ENCODE data around the gene PDE1A.

DNA sequence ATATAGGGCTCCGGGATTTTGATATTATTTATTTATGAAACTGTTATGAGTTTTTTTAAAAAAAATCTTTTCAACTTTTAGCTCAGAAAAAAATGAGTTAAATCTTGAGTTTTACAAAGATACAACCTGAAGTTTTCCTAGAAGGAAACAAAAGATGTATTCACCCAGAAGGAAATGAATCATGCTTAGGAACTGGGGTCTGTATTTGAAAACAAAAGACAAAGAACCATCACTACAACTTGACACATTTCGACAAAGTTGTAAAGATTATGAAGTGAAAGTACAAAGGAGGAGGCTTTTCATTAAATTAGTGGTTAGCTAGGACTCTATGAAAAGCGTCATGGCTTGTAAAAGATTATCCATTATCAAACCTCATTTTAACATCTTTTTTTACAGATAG, 143.3 kb downstream of the PDE1A start:
- TF ChIP-seq, protein P1, sequence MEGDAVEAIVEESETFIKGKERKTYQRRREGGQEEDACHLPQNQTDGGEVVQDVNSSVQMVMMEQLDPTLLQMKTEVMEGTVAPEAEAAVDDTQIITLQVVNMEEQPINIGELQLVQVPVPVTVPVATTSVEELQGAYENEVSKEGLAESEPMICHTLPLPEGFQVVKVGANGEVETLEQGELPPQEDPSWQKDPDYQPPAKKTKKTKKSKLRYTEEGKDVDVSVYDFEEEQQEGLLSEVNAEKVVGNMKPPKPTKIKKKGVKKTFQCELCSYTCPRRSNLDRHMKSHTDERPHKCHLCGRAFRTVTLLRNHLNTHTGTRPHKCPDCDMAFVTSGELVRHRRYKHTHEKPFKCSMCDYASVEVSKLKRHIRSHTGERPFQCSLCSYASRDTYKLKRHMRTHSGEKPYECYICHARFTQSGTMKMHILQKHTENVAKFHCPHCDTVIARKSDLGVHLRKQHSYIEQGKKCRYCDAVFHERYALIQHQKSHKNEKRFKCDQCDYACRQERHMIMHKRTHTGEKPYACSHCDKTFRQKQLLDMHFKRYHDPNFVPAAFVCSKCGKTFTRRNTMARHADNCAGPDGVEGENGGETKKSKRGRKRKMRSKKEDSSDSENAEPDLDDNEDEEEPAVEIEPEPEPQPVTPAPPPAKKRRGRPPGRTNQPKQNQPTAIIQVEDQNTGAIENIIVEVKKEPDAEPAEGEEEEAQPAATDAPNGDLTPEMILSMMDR (IDR thresholded peaks at IDR 0.05), result no peak
- no peak for TF ChIP-seq POLR2A (IDR thresholded peaks at IDR 0.05)

Data from esophagus squamous epithelium (tissue), 4 donors.